ENCODE data around the gene PCED1B.

Gene PCED1B

DNA sequence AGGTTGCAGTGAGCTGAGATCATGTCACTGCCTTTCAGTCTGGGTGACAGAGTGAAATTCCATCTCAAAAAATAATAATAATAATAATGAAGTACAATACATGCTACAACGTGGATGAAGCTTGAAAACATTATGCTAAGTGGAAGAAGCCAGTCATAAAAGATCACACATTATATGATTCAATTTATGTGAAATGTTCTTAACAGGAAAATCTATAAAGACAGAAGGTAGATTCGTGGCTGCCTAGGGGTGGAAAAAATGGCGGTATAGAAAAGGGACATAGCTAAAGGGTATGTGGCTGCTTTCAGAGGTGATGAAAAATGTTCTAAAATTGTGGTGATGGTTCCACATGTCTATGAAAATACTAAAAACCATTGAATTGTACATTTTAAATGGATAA is 41.3 kb downstream of the PCED1B start:
- no peak for DNase-seq (ENCODE audit: low spot score)

DNA sequence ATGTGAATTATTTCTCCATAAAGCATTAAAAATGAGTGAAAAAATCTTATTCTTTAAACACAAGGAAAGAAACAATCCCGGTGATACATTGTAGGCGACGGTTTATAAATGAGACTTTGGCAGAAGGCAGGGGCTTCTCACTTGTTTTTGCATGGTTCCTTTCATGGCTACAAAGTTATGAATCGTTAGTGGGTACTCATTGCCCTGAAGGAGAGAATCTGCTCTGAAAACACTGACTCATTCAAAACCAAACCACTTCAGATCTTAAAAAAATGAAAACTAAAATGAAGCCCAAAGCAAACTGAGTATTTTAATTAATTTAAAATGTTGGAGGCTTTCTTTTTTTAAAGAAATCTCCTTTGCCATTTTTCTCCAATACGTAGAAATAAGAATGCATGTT is 41.7 kb downstream of the PCED1B start:
- DNase-seq (ENCODE audit: low spot score), result no peak

- DNase-seq (ENCODE audit: low spot score), result no peak
These were observed 43.2 kb downstream of the PCED1B start for GRCh38 chr12:47122602-47123001.

DNA sequence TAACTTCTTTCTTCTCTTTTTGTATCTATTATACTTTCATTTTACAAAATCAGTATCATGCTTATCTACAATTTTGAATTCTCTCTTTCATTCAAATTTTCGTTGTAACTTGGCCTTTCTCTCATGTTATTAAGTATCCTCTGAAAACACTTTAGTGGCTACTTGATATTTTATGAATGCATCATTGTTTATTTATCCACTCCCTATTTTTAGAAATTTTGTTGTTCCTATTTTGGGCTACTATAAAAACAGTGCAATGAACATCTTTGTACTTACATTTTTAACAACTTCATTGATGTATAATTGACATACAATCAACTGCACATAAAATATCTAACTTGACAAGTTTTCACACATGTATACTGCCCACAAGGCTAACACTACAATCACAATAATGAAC is 44.3 kb downstream of the PCED1B start:
- no peak for DNase-seq (ENCODE audit: low spot score)

DNA sequence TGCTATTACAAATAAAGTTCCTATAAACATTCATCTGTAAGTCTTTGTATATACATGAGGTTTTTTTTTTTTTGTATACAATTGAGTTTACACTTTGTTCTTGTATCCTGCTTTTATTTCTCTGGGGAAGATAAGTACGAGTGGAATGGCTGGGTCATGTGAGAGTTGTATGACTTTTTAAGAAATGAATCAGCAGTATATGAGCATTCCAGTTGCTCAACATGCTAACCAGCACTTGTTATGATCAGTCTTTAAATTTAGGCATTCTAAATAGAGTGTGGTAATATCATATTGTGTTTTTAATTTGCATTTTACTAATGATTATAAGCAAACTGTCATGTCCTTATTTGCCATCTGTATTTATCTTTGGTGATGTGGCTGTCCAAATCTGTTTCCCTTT is 45.0 kb downstream of the PCED1B start:
- no peak for DNase-seq (ENCODE audit: low spot score)

DNA sequence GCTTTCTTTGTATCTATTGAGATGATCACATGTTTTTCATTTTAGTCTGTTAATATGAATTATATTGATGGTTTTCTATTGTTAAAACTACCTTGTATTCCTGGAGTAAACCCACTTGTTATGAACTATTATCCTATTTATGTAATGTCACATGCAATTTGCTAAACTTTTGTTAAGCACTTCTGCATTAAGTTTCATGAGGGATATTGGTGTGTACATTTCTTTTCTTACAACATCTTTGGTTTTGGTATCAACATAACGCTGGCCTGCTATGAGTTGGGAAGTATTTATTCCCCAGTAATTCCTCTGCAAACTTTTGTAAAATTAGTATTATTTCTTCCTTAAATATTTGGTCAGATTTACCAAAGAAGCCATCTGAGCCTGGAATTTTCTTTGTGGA is 46.8 kb downstream of the PCED1B start:
- no peak for DNase-seq (ENCODE audit: low spot score)

DNA sequence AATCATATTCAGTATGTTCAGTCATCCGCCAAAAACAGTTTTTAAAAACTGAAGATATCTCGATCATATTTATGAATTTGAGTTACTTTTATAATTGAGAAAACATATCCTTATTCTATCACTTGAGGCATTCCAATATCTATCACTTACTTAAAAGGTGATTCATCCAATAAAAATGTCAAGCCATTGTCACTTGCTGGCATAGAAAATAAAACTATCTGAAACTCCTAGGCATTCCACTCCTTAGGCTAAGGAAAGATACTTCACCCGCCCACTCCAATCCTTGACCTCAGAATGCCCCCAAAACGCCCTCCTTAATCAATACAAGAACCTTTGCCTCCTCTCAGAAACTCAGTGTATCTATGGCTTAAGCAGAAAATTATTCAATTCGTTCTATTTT is 51.6 kb downstream of the PCED1B start:
- DNase-seq (ENCODE audit: low spot score), result no peak

DNA sequence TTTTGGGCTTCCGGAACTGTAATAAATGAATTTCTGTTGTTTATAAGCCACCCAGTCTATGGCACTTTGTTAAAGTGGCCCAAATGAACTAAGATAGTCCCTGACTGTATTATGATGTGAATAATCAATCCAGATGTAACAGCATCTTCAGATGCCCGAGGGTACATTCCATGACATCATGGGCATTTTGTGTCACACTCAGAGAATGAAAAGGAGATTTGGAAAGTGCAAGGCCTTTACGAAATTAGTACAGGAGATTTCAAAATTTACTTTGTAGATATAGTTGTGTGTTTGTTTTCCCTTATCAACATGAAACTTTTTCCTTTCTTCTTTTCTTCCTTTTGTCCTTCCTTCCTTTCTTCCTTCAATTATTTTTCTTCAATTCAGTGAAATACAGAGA is 54.6 kb downstream of the PCED1B start:
- DNase-seq (ENCODE audit: low spot score), result no peak

- no peak for DNase-seq (ENCODE audit: low spot score)
These were observed 56.2 kb downstream of the PCED1B start for GRCh38 chr12:47135578-47135977.

DNA sequence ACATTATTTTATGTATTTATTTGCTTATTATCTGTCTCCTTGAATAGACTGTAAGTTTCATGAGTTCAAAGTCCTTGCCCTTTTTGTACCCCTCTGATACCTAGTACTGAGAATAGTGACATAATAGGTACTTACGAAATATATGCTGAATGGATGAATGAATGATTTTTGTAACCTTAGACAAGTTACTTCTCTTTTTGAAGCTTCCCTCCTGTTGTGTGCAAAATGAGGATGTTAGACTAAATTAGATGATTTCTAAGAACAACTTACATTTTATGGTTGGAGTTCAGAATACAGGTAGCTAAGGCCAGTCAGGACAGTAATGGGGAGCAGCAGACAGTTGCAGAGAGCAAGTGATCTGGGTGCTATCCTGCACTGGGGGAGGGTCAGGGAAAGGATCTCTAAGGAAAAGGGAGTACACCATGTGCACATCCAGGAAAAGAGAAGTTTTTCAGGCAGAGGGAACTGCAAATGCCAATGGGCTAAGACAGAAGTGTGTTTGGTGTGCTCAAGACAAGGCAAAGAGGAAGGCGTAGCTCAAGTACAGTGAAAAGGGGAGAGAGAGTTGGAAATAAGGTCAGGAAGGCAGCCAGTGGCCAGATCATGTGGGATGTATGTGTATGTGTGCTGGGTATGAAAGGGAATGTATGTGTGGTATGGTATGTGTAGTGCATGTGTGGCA is 59.7 kb downstream of the PCED1B start:
- no peak for DNase-seq (ENCODE audit: low spot score)

GRCh38 chr12:47141459-47141858 is 62.0 kb downstream of the PCED1B start:
- no peak for DNase-seq (ENCODE audit: low spot score)

- DNase-seq (ENCODE audit: low spot score), result no peak
These were observed 65.3 kb downstream of the PCED1B start for GRCh38 chr12:47144769-47145168.

GRCh38 chr12:47145188-47145587 is 65.8 kb downstream of the PCED1B start:
- no peak for DNase-seq (ENCODE audit: low spot score)

GRCh38 chr12:47147739-47148138 is 68.3 kb downstream of the PCED1B start:
- no peak for DNase-seq (ENCODE audit: low spot score)

DNA sequence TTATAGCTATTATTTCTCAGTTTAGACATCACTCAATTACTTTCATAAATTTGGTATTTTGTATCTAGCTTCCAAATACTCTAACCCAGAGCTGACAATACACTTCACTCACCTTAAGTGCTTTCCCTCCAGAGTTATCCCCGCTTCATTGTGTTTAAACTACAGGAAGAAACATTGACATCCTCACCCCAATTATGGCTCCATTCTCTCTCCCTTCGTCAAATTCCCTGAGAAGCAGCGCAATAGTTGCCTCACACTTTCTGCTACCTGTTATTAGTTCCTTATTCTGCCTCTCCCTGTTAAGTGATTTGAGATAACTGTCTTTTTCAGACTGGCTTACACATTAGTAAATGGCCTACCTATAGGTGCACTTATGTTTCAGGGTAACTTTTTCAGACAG is 69.7 kb downstream of the PCED1B start:
- no peak for DNase-seq (ENCODE audit: low spot score)

GRCh38 chr12:47152095-47152494 is 72.7 kb downstream of the PCED1B start:
- DNase-seq (ENCODE audit: low spot score), result no peak

- DNase-seq (ENCODE audit: low spot score), result no peak
These were observed 76.2 kb downstream of the PCED1B start for GRCh38 chr12:47155457-47156166.

DNA sequence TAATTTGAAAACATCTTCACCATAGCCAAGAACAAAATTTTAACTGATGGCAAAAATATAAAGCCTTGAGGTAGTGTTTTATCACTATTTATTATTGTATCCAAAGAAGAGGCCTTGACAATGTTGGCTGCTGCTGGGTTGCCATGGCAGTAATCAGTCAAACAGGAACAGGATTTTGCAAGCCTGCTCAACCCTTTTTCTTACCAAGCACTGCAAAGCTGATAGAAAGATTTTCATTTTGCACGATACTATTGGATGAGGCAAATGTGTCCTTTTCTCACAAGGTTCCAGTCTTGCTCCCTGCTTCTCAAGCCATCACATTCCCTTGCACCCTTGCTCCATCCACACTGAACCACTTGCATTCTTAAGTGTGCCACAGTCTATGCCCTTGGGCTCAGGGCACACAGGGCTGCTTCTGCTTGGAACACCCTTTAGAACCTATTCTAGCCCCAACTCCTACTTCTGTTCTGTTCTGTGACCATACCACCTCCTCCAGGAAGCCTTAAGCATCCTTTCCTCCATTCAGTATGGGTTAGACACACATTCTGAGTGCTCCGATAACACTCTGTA is 76.8 kb downstream of the PCED1B start:
- DNase-seq (ENCODE audit: low spot score), result no peak

GRCh38 chr12:47158792-47159191 is 79.4 kb downstream of the PCED1B start:
- DNase-seq (ENCODE audit: low spot score), result no peak

DNA sequence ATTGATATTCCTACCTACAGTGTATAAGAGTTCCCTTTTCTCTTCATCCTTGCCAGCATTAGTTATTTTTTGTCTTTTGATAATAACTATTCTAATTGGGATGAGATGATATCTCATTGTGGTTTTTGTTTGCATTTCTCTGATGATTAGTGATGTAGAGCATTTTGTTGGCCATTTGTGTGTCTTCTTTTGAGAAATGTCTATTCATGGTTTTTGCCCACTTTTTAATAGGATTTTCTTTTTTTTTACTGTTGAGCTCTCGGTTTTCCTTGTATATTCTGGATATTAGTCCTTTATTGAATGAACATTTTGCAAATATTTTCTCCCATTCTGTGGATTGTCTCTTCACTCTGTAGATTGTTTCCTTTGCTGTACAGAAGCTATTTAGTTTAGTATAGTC is 79.9 kb downstream of the PCED1B start:
- DNase-seq (ENCODE audit: low spot score), result no peak

- no peak for DNase-seq (ENCODE audit: low spot score)
These were observed 81.2 kb downstream of the PCED1B start for GRCh38 chr12:47160316-47161244.

DNA sequence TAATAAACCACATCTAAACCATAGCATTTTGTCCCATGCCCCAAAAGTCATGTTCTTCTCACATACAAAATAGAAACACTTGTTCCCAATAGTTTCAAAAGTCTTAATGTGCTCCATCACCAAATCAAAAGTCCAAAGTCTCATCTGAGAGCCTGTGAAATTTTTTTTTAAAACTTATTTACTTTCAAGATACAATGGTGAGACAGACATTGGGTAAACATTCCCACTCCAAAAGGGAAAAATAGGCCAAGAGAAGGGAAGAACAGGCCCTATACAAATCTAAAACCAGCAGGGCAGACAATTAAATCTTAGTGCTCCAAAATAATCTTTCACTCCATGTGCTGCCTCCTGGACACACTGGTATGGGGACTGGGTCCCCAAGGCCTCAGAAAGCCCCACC is 84.7 kb downstream of the PCED1B start:
- no peak for DNase-seq (ENCODE audit: low spot score)

Data from pons (tissue), 1 donor.